WTC11 (cell line): ENCODE results near the gene TPM4. TPM values are rescaled to one million over a fixed set of nuclear protein-coding genes. Genes with fewer than 3 reads are reported as not detected.

Experiments used
- ATAC-seq: fragments of 200-7000 bp; cut with Tn5 transposase; 2 replicates; pipeline ENCODE4 v1.10.0; 2021; ENCODE audit warnings: mild to moderate bottlenecking, moderate library complexity
- CTCF ChIA-PET: fragments of 300-600 bp; sonication (Branson Sonifier 250); formaldehyde crosslinking; loops from one replicate; lab custom pipeline; 2021; ENCODE audit warnings: antibody characterized with exemption; lab: Charles Lee
- POLR2A ChIA-PET: fragments of 350-600 bp; sonication (Branson Sonifier 250); formaldehyde crosslinking; loops from one replicate; lab custom pipeline; 2021; ENCODE audit warnings: antibody characterized with exemption; lab: Charles Lee
- DNase-seq: peaks from one replicate; pipeline ENCODE4 v3.0.0; 2021; ENCODE audit warnings: low spot score
- H3K27ac Mint-ChIP-seq: 2 replicates; pipeline ENCODE4 v1.8.0; 2021; ENCODE audit warnings: mixed read lengths
- H3K27me3 Mint-ChIP-seq: 2 replicates; pipeline ENCODE4 v1.8.0; 2021; ENCODE audit warnings: low read depth, mild to moderate bottlenecking, moderate library complexity, mixed read lengths
- H3K36me3 Mint-ChIP-seq: 2 replicates; pipeline ENCODE4 v1.8.0; 2021; ENCODE audit warnings: mixed read lengths
- H3K4me1 Mint-ChIP-seq: 2 replicates; pipeline ENCODE4 v1.8.0; 2022; ENCODE audit warnings: mixed read lengths
- H3K4me3 Mint-ChIP-seq: 2 replicates; pipeline ENCODE4 v1.8.0; 2021; ENCODE audit warnings: mild to moderate bottlenecking, moderate library complexity, mixed read lengths
- H3K9me3 Mint-ChIP-seq: 2 replicates; pipeline ENCODE4 v1.8.0; 2021; ENCODE audit warnings: mixed read lengths
- CBFB ChIP-seq: sonication (generic); formaldehyde crosslinking; IDR thresholded peaks from 2 replicates; pipeline ENCODE4 v1.8.1; 2022; ENCODE audit warnings: mild to moderate bottlenecking, low read depth, missing genetic modification reagents
- NFYB ChIP-seq: sonication (generic); formaldehyde crosslinking; conservative IDR thresholded peaks from 2 replicates; pipeline ENCODE4 v1.8.0; 2022; ENCODE audit warnings: low read depth, missing genetic modification reagents
- SOX15 ChIP-seq: fragments of 250-450 bp; sonication (Bioruptor Pico); IDR thresholded peaks from 2 replicates; pipeline ENCODE4 v1.9.0; 2021; ENCODE audit warnings: mild to moderate bottlenecking
- TEAD4 ChIP-seq: sonication (generic); formaldehyde crosslinking; IDR thresholded peaks from 2 replicates; pipeline ENCODE4 v1.8.0; 2022; ENCODE audit warnings: mild to moderate bottlenecking, missing genetic modification reagents
- ZBTB21 ChIP-seq: sonication (generic); formaldehyde crosslinking; IDR thresholded peaks from 2 replicates; pipeline ENCODE4 v1.8.1; 2023; ENCODE audit warnings: mild to moderate bottlenecking, missing genetic modification reagents, borderline replicate concordance
- ZNF121 ChIP-seq: sonication (generic); formaldehyde crosslinking; IDR thresholded peaks from 2 replicates; pipeline ENCODE4 v1.8.0; 2023; ENCODE audit warnings: missing genetic modification reagents
- ZNF671 ChIP-seq: fragments of 250-450 bp; sonication (Bioruptor Pico); IDR thresholded peaks from 2 replicates; pipeline ENCODE4 v1.8.0; 2021; ENCODE audit warnings: mild to moderate bottlenecking
- total RNA-seq: library from RNA; stranded (reverse); gene quantifications from 3 replicates; pipeline ENCODE4 v1.2.3, GENCODE V29; 2021
- TF ChIP-seq, protein P1 (sequence below): sonication (generic); formaldehyde crosslinking; IDR thresholded peaks from 2 replicates; pipeline ENCODE4 v1.8.0; 2022; ENCODE audit warnings: missing genetic modification reagents
- TF ChIP-seq, protein P2 (sequence below): fragments of 250-450 bp; sonication (Bioruptor Pico); IDR thresholded peaks from 2 replicates; pipeline ENCODE4 v1.9.0; 2021; ENCODE audit warnings: moderate library complexity, mild to moderate bottlenecking, inconsistent platforms, borderline replicate concordance
- TF ChIP-seq, protein P3 (sequence below): sonication (generic); formaldehyde crosslinking; IDR thresholded peaks from 2 replicates; pipeline ENCODE4 v1.8.0; 2022; ENCODE audit warnings: mild to moderate bottlenecking, missing genetic modification reagents
- TF ChIP-seq, protein P4 (sequence below): sonication (generic); formaldehyde crosslinking; IDR thresholded peaks from 2 replicates; pipeline ENCODE4 v1.8.1; 2023; ENCODE audit warnings: mild to moderate bottlenecking, missing genetic modification reagents, moderate library complexity
- TF ChIP-seq, protein P5 (sequence below): sonication (generic); formaldehyde crosslinking; IDR thresholded peaks from 2 replicates; pipeline ENCODE4 v1.8.1; 2023; ENCODE audit warnings: mild to moderate bottlenecking, missing genetic modification reagents, moderate library complexity

TPM4 gene
- total RNA-seq, 1 experiment from 2014 or later: 302 TPM

DNA sequence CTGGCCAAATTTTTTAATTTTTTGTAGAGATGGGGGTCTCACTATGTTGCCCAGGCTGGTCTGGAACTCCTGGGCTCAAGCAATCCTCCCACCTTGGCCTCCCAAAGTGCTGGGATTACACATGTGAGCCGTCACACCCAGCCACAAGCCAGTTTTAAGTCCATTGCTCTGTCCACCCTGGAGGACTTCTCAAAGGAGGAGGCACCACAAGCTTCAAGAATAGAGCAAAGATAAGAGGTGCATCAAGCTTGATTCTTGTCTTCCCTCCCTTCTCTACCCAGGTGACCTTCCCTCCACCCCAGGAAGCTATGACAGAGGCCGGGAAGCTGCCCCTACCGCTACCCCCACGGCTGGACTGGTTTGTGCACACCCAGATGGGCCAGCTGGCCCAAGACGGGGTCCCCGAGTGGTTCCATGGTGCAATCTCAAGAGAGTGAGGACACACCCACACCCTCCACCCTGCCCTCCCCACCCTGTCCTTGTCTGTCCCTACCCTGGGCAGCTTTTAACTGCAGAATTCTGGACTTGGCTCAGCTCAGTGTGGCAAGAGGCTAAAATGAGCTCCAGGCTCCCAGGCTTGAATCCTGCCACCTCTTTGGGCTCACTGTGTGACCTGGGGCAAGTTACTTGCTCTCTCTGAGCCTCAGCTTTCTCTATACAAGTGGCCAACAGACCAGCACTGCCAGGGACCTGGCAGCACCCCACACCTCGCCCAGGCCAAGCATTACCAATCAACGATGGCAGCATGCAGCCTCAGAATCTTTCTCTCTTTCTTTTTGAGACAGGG lies 72.3 kb downstream of the TPM4 start:
- TF ChIP-seq TEAD4: no peak
- TF ChIP-seq, protein P1, sequence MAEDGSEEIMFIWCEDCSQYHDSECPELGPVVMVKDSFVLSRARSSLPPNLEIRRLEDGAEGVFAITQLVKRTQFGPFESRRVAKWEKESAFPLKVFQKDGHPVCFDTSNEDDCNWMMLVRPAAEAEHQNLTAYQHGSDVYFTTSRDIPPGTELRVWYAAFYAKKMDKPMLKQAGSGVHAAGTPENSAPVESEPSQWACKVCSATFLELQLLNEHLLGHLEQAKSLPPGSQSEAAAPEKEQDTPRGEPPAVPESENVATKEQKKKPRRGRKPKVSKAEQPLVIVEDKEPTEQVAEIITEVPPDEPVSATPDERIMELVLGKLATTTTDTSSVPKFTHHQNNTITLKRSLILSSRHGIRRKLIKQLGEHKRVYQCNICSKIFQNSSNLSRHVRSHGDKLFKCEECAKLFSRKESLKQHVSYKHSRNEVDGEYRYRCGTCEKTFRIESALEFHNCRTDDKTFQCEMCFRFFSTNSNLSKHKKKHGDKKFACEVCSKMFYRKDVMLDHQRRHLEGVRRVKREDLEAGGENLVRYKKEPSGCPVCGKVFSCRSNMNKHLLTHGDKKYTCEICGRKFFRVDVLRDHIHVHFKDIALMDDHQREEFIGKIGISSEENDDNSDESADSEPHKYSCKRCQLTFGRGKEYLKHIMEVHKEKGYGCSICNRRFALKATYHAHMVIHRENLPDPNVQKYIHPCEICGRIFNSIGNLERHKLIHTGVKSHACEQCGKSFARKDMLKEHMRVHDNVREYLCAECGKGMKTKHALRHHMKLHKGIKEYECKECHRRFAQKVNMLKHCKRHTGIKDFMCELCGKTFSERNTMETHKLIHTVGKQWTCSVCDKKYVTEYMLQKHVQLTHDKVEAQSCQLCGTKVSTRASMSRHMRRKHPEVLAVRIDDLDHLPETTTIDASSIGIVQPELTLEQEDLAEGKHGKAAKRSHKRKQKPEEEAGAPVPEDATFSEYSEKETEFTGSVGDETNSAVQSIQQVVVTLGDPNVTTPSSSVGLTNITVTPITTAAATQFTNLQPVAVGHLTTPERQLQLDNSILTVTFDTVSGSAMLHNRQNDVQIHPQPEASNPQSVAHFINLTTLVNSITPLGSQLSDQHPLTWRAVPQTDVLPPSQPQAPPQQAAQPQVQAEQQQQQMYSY: no peak
- TF ChIP-seq ZNF121 (CRISPR knock-in tag): no peak
- TF ChIP-seq, protein P2, sequence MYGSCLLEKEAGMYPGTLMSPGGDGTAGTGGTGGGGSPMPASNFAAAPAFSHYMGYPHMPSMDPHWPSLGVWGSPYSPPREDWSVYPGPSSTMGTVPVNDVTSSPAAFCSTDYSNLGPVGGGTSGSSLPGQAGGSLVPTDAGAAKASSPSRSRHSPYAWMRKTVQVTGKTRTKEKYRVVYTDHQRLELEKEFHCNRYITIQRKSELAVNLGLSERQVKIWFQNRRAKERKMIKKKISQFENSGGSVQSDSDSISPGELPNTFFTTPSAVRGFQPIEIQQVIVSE: no peak
- no peak for TF ChIP-seq CBFB (CRISPR knock-in tag)
- no peak for TF ChIP-seq SOX15 (CRISPR knock-in tag)
- TF ChIP-seq, protein P3, sequence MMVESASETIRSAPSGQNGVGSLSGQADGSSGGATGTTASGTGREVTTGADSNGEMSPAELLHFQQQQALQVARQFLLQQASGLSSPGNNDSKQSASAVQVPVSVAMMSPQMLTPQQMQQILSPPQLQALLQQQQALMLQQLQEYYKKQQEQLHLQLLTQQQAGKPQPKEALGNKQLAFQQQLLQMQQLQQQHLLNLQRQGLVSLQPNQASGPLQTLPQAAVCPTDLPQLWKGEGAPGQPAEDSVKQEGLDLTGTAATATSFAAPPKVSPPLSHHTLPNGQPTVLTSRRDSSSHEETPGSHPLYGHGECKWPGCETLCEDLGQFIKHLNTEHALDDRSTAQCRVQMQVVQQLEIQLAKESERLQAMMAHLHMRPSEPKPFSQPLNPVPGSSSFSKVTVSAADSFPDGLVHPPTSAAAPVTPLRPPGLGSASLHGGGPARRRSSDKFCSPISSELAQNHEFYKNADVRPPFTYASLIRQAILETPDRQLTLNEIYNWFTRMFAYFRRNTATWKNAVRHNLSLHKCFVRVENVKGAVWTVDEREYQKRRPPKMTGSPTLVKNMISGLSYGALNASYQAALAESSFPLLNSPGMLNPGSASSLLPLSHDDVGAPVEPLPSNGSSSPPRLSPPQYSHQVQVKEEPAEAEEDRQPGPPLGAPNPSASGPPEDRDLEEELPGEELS (CRISPR knock-in tag): no peak
- no peak for TF ChIP-seq ZNF671
- TF ChIP-seq NFYB (CRISPR knock-in tag): no peak
- TF ChIP-seq, protein P4, sequence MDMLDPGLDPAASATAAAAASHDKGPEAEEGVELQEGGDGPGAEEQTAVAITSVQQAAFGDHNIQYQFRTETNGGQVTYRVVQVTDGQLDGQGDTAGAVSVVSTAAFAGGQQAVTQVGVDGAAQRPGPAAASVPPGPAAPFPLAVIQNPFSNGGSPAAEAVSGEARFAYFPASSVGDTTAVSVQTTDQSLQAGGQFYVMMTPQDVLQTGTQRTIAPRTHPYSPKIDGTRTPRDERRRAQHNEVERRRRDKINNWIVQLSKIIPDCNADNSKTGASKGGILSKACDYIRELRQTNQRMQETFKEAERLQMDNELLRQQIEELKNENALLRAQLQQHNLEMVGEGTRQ (CRISPR knock-in tag): no peak
- TF ChIP-seq ZBTB21: no peak
- TF ChIP-seq, protein P5, sequence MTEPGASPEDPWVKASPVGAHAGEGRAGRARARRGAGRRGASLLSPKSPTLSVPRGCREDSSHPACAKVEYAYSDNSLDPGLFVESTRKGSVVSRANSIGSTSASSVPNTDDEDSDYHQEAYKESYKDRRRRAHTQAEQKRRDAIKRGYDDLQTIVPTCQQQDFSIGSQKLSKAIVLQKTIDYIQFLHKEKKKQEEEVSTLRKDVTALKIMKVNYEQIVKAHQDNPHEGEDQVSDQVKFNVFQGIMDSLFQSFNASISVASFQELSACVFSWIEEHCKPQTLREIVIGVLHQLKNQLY: no peak
- DNase-seq: no peak
- H3K27ac Mint-ChIP-seq: no peak overlapping the region
- H3K4me1 Mint-ChIP-seq: peaks cover 5% of the 10 kb centered on the region
- ChIA-PET CTCF (interaction anchor here (0.5 to 2.2 kb wide), 2 partner anchors 38 to 1720 kb away, joined by 3 to 7 read pairs; no protein-coding TSS in a partner anchor), POLR2A (no interaction called here)
- H3K4me3 Mint-ChIP-seq: no peak overlapping the region
- H3K9me3 Mint-ChIP-seq: no peaks in the 10 kb centered on the region
- no peaks in the 10 kb centered on the region for H3K36me3 Mint-ChIP-seq
- no peak for ATAC-seq
- no peaks in the 10 kb centered on the region for H3K27me3 Mint-ChIP-seq

Other genes with a start within 250 kb of the TPM4 start
- gene CYP4F2, start 178.4 kb upstream of the TPM4 start, total RNA-seq: 0.24 to 1.2 TPM (median 0.34 TPM) in 3 replicates
- gene CYP4F11, start 142.0 kb upstream of the TPM4 start, total RNA-seq: 0.07 TPM in 1 of 3 replicates, not detected in the others
- gene OR10H4, start 127.5 kb upstream of the TPM4 start, total RNA-seq: not detected in 3 replicates
- 68.4 to 81.8 TPM (median 74.0 TPM) in 3 replicates for gene RAB8A, start 35.4 kb downstream of the TPM4 start, total RNA-seq
- 1.6 to 3.2 TPM (median 3.0 TPM) in 3 replicates for gene HSH2D, start 67.2 kb downstream of the TPM4 start, total RNA-seq
- gene CIB3, start 97.0 kb downstream of the TPM4 start, total RNA-seq: not detected in 3 replicates
- 59.5 to 62.6 TPM (median 62.2 TPM) in 3 replicates for gene FAM32A, start 108.9 kb downstream of the TPM4 start, total RNA-seq
- gene AP1M1, start 121.4 kb downstream of the TPM4 start, total RNA-seq: 27.7 to 34.5 TPM (median 30.5 TPM) in 3 replicates
- gene KLF2, start 248.3 kb downstream of the TPM4 start, total RNA-seq: 0.82 to 1.1 TPM (median 1.0 TPM) in 3 replicates